ENCODE data around the gene LSM10. TPM values are rescaled to one million over a fixed set of nuclear protein-coding genes. Genes with fewer than 3 reads are reported as not detected.

Gene LSM10
- total RNA-seq, 1 donor from 2014 or later: 20.9 TPM

GRCh38 chr1:36411674-36412648, 14.3 kb upstream of the LSM10 start:
- ATAC-seq: no peak

GRCh38 chr1:36408479-36408878, 10.8 kb upstream of the LSM10 start:
- no peak for DNase-seq (ENCODE audit: low spot score)

More at GRCh38 chr1:36411674-36412648, 14.3 kb upstream of the LSM10 start:
- DNase-seq (ENCODE audit: low spot score): no peak

GRCh38 chr1:36406440-36406839, 8.7 kb upstream of the LSM10 start:
- ATAC-seq: no peak
- DNase-seq (ENCODE audit: low spot score): no peak

More at GRCh38 chr1:36408479-36408878, 10.8 kb upstream of the LSM10 start:
- ATAC-seq: no peak

DNA sequence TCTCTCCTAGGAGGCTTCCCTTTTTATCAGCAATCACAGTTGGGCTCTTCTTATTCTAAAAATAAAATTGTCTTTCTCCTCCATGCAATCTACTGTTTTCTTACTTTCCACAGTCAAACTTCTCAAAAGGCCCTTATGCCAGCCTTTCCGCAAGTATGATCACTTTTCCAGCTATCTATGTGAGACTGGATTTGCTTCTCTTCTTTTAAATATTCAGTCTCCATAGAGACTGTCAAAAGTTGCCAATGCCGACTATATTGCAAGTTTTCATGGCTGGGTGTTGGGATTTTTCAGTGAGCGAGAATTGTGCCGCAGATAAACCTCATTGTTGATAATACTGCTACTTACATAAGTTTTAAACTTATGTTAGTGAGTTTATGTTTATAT, 4.8 kb upstream of the LSM10 start:
- no peak for DNase-seq (ENCODE audit: low spot score)

DNA sequence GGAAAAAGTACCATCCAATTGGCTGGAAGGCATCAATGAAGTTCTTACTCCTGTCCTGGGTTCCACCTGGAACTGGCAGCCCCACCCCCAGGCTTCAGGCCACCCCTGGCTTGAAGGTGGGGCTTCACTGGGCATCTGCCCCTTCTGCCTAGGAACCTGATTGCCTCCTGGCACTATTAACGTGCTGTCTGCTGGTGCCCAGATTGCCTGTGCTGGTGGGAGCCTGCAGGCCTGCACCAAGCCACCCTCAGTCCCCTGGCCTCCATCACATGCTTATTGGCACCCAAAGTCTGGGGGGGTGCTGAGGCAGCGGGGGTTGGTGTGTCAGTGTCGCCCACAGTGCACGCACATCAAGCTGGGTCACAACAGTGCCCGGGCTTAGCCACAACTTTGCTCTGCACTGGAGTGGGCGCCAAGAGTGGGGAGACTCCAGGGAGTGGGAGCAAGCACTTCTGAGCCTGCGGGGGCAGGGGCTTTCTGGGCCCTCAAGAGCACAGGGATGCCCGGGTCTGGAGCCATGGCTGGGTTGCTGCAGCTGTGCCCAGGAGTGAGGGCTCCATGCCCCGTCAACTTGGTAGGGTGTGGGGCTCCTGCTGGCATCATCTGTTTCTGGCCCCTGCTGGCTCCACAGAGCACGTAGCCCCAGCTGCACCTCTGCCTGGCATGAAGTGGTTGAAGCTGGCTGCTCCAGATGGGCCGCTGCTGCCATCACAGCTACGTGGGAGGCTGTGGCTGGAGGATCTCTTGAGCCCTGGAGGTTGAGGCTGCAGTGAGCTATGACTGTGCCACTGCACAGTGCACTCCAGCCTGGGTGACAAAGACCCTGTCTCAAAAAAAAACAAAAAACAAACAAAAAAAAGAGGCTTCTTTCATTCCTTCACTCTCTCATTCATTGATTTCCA, 4.1 kb upstream of the LSM10 start:
- ATAC-seq (no peak), DNase-seq (ENCODE audit: low spot score) (no peak)

More for the DNA sequence above, 4.8 kb upstream of the LSM10 start:
- no peak for ATAC-seq

DNA sequence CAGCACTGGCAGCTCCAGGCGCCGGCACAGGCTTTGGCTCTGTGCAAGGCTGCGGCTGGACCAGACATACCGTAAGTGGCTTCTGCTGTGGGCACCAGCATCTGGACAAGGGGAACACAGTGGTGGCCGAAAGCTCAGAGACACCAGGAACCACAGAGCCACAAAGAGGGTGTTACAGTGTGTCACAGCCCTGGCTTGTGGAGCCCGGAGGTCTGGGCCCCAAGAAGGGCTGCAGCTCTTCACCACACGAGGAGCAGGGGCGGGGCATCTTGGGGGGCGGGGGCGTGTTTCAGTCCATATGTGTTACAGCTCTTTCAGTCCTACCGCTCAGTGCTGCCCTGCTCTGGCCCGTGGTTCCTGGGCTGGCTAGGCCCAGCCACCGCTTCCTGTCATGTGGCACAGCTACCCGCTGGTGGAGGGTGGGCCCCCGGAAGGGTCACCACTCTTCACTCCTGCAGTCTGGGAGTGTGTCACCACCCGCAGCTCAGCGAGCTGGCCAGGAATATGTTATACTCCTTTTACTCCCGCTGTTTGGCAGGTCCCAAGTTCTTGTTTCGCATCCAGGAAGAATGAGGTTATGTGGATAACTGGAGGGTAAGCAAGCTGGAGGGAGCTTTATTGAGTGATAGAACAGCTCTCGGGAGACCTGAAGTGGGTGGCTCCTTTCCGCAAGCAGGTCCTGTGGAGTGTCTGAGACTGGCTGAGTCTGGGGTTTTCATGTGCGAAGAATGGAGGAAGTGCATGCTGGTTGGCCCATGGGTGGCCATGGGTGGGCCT, 3.3 kb upstream of the LSM10 start:
- DNase-seq (ENCODE audit: low spot score) (peak; percentile 66), ATAC-seq (peak; percentile 40)

DNA sequence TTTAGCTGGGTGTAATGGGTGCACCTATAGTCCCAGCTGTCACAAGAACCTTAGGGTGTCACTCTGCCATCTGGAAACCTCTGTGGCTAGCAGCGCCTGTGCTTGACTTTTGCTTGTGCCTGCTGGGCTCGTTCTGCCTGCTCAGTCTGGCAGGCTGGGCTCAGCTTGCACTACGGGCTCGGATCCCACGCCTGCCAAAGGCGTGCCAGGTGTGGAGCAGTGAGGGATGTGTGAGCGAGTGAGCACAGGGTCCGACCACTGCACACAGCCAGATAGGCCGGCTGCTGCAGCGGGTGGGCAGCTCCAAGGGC, 2.8 kb upstream of the LSM10 start:
- ATAC-seq: no peak
- DNase-seq (ENCODE audit: low spot score): no peak

DNA sequence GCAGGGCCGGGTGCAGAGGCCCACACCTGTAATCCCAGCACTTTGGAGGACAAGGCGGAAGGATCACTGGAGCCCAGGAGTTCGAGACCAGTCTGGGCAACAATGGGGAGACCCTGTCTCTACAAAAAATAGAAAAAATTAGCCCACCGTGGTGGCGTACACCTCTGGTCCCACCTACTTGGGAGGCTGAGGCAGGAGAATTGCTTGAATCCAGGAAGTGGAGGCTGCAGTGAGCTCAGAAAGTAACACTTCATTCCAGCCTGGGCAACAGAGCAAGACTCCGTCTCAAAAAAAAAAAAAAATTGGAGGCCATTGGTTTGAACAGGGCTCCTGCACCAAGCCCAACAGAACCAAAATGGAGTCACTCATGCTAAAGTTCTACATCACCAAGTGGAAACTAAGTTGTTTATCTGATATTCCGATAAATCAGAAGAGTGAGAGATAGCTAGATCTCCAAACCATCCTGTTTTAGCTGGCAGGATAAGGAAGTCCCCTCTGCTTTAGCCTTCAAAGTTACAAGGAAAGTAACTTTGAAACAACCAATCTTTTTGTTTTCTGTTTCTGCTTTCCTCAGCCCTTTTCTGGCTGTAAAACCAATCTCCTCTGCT, 766 bp upstream of the LSM10 start:
- DNase-seq (ENCODE audit: low spot score) (no peak), ATAC-seq (no peak)

DNA sequence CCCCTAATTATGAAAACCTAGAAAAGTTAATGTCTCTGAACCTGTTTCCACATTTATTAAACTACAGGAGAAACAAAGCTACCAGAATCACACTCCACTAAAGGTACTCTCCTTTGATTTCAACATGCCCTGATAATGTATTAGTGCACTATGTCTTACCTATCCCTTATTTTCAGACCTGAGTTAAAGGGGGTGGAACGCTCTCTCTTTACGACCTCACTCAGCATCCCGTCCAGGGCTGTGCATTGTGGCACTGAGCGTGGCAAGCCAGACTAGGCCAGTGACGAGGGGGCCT, 678 bp downstream of the LSM10 start:
- no peak for DNase-seq (ENCODE audit: low spot score)
- no peak for ATAC-seq

DNA sequence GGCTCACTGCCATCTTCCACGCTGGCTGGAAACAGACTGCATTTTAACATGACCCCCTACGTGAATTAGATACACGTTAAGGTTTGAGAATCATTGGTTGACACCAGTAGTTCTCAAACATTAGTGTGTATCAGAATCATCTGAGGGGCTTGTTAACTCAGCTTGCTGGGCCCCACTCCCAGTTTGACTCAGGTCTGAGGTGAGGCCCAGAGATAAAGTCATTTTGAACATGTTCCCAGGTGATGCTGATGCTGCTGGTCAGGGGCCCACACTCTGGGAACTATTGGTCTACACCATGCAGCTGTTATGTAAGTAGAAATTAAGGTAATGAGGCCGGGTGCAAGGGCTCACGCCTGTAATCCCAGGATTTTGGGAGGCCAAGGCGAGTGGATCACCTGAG, 1.3 kb downstream of the LSM10 start:
- ATAC-seq (no peak), DNase-seq (ENCODE audit: low spot score) (no peak)

DNA sequence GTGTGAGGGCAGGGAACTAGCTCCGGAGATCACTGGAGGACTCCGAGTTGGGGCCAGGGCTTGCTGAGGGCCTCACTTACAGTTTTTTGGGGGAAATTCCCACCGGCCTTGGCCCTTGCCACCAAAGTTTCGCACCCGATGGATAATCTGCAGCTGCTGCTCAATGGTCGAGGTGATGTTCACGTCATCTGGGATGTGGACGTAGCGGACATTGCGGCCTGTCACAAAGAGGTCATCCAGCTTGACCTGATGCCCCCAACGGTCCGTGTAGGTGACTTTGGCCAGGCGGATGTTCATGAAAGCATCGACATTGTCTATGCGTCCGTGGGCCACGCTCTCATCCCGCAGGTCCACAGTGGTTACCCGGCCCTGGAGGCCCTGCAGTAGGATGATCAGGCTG, 4.0 kb downstream of the LSM10 start:
- DNase-seq (ENCODE audit: low spot score) (no peak), ATAC-seq (no peak)

- DNase-seq (ENCODE audit: low spot score) (no peak), ATAC-seq (no peak)
Observed at GRCh38 chr1:36392836-36393235, 4.9 kb downstream of the LSM10 start.

- no peak for ATAC-seq
Observed at GRCh38 chr1:36391271-36391670, 6.4 kb downstream of the LSM10 start.

DNA sequence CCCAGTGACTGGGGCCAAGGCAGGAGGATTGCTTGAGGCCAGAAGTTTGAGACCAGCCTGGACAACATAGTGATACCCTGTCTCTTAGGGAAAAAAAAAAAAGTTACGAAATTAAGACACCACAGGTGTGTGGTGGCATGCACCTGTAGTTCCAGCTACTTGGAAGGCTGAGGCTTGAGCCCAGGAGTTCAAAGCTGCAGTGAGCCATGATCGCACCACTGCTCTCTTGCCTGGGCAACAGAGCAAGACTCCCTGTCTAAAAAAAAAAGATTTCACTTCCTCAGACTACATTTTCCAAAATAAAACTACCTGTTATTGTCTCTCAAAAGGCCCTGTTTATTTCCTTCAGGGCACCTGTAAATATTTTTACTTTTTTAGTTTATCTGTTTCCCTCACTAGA, 7.3 kb downstream of the LSM10 start:
- DNase-seq (ENCODE audit: low spot score): no peak
- no peak for ATAC-seq

More at GRCh38 chr1:36391271-36391670, 6.4 kb downstream of the LSM10 start:
- DNase-seq (ENCODE audit: low spot score): no peak

- DNase-seq (ENCODE audit: low spot score) (no peak), ATAC-seq (no peak)
Observed at GRCh38 chr1:36389999-36390398, 7.7 kb downstream of the LSM10 start.

- ATAC-seq (no peak), DNase-seq (ENCODE audit: low spot score) (no peak)
Observed at GRCh38 chr1:36389261-36389660, 8.4 kb downstream of the LSM10 start.

DNA sequence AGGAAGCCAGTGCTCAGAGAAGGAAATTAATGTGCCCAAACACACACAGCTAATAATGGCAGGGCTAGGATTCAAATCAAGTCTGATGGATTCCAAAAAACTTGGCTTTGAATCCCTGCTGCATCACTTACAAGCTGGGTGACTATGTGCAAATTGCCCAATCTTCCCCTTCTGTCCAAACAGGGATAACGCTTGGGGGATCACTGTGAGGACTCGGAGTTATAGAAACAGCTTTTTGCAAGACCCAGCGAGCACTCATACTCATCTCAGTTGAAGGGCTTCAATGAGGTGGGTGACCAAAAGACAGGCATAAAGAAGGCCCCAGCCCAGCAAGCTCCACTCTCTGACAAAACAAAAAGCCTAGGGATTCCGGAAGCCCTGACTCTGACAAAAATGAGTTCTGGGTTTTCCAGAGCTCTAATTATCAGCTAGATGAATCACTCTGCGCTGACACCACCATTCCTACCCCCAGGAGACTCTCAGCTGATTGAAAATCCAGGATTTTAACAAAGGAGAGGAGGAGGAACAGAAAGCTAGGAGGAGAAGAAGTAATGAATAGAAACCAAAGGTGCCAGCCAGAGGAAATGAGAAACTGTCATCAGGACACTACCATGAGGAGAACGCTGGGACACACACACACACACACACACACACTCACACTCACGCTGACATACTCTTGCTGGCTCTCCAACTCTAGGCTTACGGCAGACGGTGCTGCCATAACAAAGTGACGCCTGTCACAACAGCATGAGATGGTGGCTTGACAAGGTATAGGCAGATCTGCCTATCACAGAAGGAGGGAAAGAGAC, 10.4 kb downstream of the LSM10 start:
- no peak for ATAC-seq

GRCh38 chr1:36386265-36387140, 11.2 kb downstream of the LSM10 start:
- peak; percentile 83 for DNase-seq (ENCODE audit: low spot score)
- ATAC-seq: peak; percentile 55

More for the DNA sequence above, 10.4 kb downstream of the LSM10 start:
- no peak for DNase-seq (ENCODE audit: low spot score)
